Cardiac muscle cell (in vitro differentiated cells and primary cell): ENCODE data around the gene MARCHF10. TPM values are rescaled to one million over a fixed set of nuclear protein-coding genes. Genes with fewer than 3 reads are reported as not detected.

Experiments
- DNase-seq, 2 donors: peaks; one replicate each; pipeline versions ENCODE4 v3.0.0 to v3.0.0-alpha.2; 2010 to 2017; ENCODE audit warnings: low read depth in 1 of 2, low spot score in 1 of 2
- H3K27ac ChIP-seq: fragments of 200-600 bp; sonication (generic); 2 replicates; pipeline ENCODE4 v1.5.1; 2016
- H3K27me3 ChIP-seq: fragments of 200-600 bp; sonication (generic); 2 replicates; pipeline ENCODE4 v1.6.0; 2016; ENCODE audit warnings: control low read depth
- H3K36me3 ChIP-seq: fragments of 200-600 bp; sonication (generic); 2 replicates; pipeline ENCODE4 v1.5.1; 2016; ENCODE audit warnings: control low read depth
- H3K4me1 ChIP-seq: fragments of 200-600 bp; sonication (generic); 2 replicates; pipeline ENCODE4 v1.8.1; 2017; ENCODE audit warnings: low read depth, mild to moderate bottlenecking, mixed run types
- H3K4me3 ChIP-seq: fragments of 200-600 bp; sonication (generic); 2 replicates; pipeline ENCODE4 v1.5.1; 2016; ENCODE audit warnings: mild to moderate bottlenecking
- H3K9me3 ChIP-seq: fragments of 200-600 bp; sonication (generic); 2 replicates; pipeline ENCODE4 v1.5.1; 2017; ENCODE audit warnings: low read depth, mild to moderate bottlenecking, control low read depth
- polyA plus RNA-seq: library from polyadenylated mRNA; unstranded; fragments of >200 nt; fragmentation: Nextera tagmentation; extraction: Ambion mirVana; gene quantifications from 2 replicates; pipeline ENCODE4 v1.2.1, GENCODE V29; 2016
- total RNA-seq: library from RNA; depleted of rRNA; stranded (reverse); fragments of >200 nt; gene quantifications from 2 replicates; pipeline ENCODE4 v1.2.3, GENCODE V29; 2016
- TF ChIP-seq, protein P1 (sequence below): IDR thresholded peaks from 2 replicates; pipeline ENCODE4 v1.5.1; 2012; ENCODE audit warnings: low read depth, mild to moderate bottlenecking, low read length

Gene MARCHF10
- total and polyA plus RNA-seq, 2 experiments from 2014 or later: 0.77 to 1.1 TPM

DNA sequence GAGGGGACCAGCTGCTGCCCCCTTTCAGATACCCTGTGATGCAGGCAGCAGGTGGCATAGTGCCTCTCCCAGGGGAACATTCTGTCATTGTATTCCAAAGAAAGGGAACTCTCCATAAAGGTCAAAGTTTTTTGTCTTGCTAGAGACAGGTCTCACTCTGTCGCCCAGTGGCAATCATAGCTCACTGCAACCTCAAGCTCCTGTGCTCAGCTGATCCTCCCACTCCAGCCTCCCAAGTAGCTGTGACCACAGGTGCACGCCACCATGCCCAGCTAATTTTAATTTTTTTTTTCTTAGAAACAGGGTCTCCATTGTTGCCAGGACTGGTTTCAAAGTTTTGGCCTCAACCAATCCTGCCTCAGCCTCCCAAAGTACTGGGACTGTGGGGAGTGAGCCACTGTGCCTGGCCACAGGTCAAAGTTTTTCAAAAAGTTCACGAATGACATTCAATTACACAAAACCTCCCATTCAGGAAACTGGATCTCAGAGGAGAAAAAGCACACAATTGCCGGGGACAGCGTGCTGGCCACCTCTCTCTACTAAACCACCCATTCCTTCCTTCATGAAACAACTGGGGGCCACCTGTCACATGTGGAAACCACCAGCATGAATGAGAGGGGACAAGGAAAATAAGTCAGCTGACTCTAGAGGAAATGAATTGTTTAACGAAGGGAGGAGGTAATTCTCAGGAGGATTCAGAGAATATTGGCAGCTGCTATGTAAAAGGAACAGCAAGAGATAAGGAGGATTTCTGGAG is 80.0 kb downstream of the MARCHF10 start:
- DNase-seq: no peak
- Histone ChIP-seq H3K4me3 (no peak overlapping the region), H3K36me3 (no peaks in the 10 kb centered on the region), H3K27me3 (no peaks in the 10 kb centered on the region), H3K4me1 (peaks cover 7% of the 10 kb centered on the region), H3K27ac (no peak overlapping the region), H3K9me3 (no peaks in the 10 kb centered on the region)
- TF ChIP-seq, protein P1, sequence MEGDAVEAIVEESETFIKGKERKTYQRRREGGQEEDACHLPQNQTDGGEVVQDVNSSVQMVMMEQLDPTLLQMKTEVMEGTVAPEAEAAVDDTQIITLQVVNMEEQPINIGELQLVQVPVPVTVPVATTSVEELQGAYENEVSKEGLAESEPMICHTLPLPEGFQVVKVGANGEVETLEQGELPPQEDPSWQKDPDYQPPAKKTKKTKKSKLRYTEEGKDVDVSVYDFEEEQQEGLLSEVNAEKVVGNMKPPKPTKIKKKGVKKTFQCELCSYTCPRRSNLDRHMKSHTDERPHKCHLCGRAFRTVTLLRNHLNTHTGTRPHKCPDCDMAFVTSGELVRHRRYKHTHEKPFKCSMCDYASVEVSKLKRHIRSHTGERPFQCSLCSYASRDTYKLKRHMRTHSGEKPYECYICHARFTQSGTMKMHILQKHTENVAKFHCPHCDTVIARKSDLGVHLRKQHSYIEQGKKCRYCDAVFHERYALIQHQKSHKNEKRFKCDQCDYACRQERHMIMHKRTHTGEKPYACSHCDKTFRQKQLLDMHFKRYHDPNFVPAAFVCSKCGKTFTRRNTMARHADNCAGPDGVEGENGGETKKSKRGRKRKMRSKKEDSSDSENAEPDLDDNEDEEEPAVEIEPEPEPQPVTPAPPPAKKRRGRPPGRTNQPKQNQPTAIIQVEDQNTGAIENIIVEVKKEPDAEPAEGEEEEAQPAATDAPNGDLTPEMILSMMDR: no peak

DNA sequence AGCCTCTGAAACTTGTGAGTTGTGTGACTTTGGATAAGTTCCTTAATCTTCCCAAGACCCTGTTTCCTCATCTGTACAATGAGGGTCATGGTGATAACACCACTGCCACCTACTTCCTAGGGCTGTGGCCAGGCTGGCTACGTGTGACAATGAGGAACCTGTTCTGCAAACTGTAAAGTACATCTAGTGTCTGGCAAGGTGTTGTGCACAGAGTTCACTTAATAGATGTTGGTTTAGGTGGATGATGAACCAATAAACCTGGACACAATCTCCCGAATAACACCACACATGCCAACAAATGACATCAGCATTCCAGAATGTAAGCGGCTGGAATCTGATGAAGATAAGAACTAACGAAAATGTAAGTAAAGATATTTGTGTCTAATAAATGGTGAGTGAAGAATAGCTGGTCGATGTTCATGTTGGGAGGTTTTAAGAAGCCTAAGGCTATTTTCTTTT is 82.3 kb downstream of the MARCHF10 start:
- H3K27me3 ChIP-seq: no peaks in the 10 kb centered on the region
- H3K4me3 ChIP-seq: no peak overlapping the region
- H3K36me3 ChIP-seq: no peaks in the 10 kb centered on the region
- H3K27ac ChIP-seq: no peak overlapping the region
- H3K9me3 ChIP-seq: no peaks in the 10 kb centered on the region
- TF ChIP-seq, protein P1: no peak
- H3K4me1 ChIP-seq: peaks cover 7% of the 10 kb centered on the region
- peak in 1 of 2 donors; percentile 45 for DNase-seq

DNA sequence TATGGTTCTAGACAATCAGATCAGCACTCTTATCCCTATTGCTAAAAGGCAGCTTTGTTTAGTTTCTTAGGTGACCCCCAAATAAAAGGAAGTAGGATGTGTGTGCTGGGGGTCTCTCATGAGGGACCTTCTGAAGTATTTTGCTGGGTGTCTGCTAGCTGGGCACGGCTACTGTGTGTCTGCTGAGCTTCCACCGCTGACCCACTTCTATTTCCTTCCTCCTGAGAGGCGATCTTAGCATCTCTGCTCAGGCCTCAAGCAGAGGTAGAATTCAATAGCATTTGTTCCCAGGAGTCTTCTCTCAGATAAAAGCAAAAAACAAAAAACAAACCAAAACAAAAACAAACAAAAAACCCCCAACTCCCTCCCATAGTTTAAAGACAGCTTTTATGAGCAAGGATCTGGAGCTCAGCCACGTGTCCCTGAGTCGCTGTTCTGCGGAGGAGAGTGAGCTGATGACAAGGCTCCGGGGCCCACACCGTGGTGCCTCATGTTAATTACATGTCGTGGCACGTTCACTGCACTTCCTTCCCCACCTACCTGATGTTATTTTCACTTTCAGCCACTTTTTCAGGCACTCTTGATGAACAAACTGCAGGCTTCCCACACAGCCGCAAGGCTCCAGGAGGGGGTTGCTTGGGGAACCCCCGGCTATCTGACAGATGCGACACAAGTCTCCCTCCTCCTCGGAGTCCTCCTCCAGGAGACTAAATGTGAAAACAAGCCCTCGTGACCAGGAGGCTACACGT is 83.5 kb downstream of the MARCHF10 start:
- Histone ChIP-seq H3K9me3 (no peaks in the 10 kb centered on the region), H3K4me3 (no peak overlapping the region), H3K27me3 (no peaks in the 10 kb centered on the region), H3K27ac (no peak overlapping the region), H3K4me1 (peaks cover 7% of the 10 kb centered on the region), H3K36me3 (no peaks in the 10 kb centered on the region)
- DNase-seq: no peak
- TF ChIP-seq, protein P1: no peak

DNA sequence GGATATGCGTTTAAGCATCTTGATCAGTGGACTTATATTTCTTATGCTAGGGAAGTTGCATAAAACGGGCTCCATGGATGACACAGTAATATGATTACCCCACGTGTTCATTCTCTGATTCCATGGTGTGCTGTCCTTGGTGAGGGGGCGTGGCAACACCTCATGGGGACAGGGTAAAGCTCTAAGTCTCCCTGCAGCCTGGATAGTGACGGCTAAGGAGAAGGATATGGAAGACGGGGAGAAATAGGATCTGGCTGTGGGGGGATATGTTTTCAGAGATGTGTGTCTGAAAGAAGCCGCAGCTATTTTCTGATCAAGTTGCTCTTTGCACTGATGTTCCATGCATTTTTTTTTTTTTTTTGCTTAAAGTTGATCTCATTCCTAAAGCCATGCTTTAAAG is 84.3 kb downstream of the MARCHF10 start:
- Histone ChIP-seq H3K36me3 (no peaks in the 10 kb centered on the region), H3K4me1 (peaks cover 14% of the 10 kb centered on the region), H3K9me3 (no peaks in the 10 kb centered on the region), H3K27ac (no peak overlapping the region), H3K27me3 (no peaks in the 10 kb centered on the region), H3K4me3 (no peak overlapping the region)
- DNase-seq: no peak
- TF ChIP-seq, protein P1: no peak

DNA sequence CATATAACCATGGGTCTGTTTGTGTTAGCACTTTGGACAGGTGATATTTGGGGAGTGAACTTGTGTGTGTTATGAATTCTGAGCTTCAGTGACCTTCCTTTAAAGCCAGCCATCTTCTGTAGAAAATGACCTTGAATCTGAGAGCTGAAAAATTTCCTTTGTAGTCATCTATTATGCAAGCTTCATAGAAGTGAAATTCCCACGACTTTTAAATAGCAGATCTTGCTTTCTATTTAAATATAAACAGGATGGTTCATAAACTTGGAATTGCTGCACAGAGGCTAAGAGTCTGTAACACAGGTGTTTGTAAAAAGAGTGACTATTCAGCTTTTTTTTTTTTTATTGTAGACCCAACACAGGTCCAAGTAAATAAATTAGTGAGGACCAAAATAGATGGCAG is 85.5 kb downstream of the MARCHF10 start:
- no peaks in the 10 kb centered on the region for H3K9me3 ChIP-seq
- DNase-seq: no peak
- H3K4me1 ChIP-seq: peaks cover 26% of the 10 kb centered on the region
- H3K27ac ChIP-seq: no peak overlapping the region
- TF ChIP-seq, protein P1: no peak
- H3K4me3 ChIP-seq: no peak overlapping the region
- H3K36me3 ChIP-seq: no peaks in the 10 kb centered on the region
- no peaks in the 10 kb centered on the region for H3K27me3 ChIP-seq
